Neural cell (in vitro differentiated cells): Measurements from ENCODE around the gene MOG. TPM values are rescaled to one million over a fixed set of nuclear protein-coding genes. Genes with fewer than 3 reads are reported as not detected.

Experiments
- H2AFZ ChIP-seq: fragments of 200-600, 300-800 bp; sonication (generic), shearing (Covaris generic); 2 replicates; pipeline ENCODE4 v1.6.0; 2014; ENCODE audit warnings: low read depth, mild to moderate bottlenecking, antibody characterized with exemption, low read length, moderate library complexity
- H3F3A ChIP-seq: fragments of 200-600 bp; shearing (Covaris generic); 2 replicates; pipeline ENCODE4 v1.6.1; 2016; ENCODE audit warnings: mild to moderate bottlenecking, moderate library complexity, mixed read lengths, antibody characterized with exemption, low read length; ENCODE audit not compliant: insufficient read depth, poor library complexity, severe bottlenecking
- H3K27ac ChIP-seq: fragments of 200-600, 300-800 bp; sonication (generic), shearing (Covaris generic); 2 replicates; pipeline ENCODE4 v1.5.1; 2014; ENCODE audit warnings: mild to moderate bottlenecking, low read length, moderate library complexity
- H3K27me3 ChIP-seq: fragments of 300-800, 200-600 bp; sonication (generic), shearing (Covaris generic); 2 replicates; pipeline ENCODE4 v1.6.0; 2014; ENCODE audit warnings: mild to moderate bottlenecking, low read depth, low read length, moderate library complexity; ENCODE audit not compliant: insufficient read depth
- H3K36me3 ChIP-seq: fragments of 300-800, 200-600 bp; sonication (generic), shearing (Covaris generic); 2 replicates; pipeline ENCODE4 v1.5.1; 2014; ENCODE audit warnings: mild to moderate bottlenecking, antibody characterized with exemption, low read length, moderate library complexity; ENCODE audit not compliant: insufficient read depth
- H3K4me2 ChIP-seq: fragments of 300-800, 200-600 bp; sonication (generic), shearing (Covaris generic); 2 replicates; pipeline ENCODE4 v1.6.0; 2014; ENCODE audit warnings: mild to moderate bottlenecking, low read length
- H3K4me3 ChIP-seq: fragments of 300-800, 200-600 bp; sonication (generic), shearing (Covaris generic); 2 replicates; pipeline ENCODE4 v1.5.1; 2014; ENCODE audit warnings: mild to moderate bottlenecking, low read length, moderate library complexity
- H3K79me2 ChIP-seq: fragments of 200-600 bp; shearing (Covaris generic); replicated peaks from 2 replicates; pipeline ENCODE4 v1.6.0; 2014; ENCODE audit warnings: mild to moderate bottlenecking, low read length, moderate library complexity; ENCODE audit not compliant: insufficient read depth
- H3K9ac ChIP-seq: fragments of 300-800, 200-600 bp; sonication (generic), shearing (Covaris generic); 2 replicates; pipeline ENCODE4 v1.6.1; 2016; ENCODE audit warnings: mild to moderate bottlenecking, low read length, mixed read lengths
- H3K9me2 ChIP-seq: fragments of 200-600 bp; shearing (Covaris generic); 2 replicates; pipeline ENCODE4 v1.6.1; 2016; ENCODE audit warnings: mild to moderate bottlenecking, low read length, mixed read lengths; ENCODE audit not compliant: insufficient read depth
- H3K9me3 ChIP-seq: fragments of 200-600, 300-800 bp; sonication (generic), shearing (Covaris generic); 2 replicates; pipeline ENCODE4 v1.6.1; 2016; ENCODE audit warnings: mild to moderate bottlenecking, mixed run types, low read length, moderate library complexity, mixed read lengths
- H4K20me1 ChIP-seq: fragments of 200-600 bp; shearing (Covaris generic); 2 replicates; pipeline ENCODE4 v1.6.1; 2016; ENCODE audit warnings: mild to moderate bottlenecking, mixed run types; ENCODE audit not compliant: insufficient read depth
- EP300 ChIP-seq: fragments of 450-650 bp; conservative IDR thresholded peaks from 2 replicates; pipeline ENCODE4 v1.6.1; 2014; ENCODE audit warnings: antibody characterized with exemption, mild to moderate bottlenecking, moderate library complexity; ENCODE audit not compliant: poor library complexity, severe bottlenecking
- EZH2 ChIP-seq: fragments of 200-600, 300-800 bp; shearing (Covaris generic), sonication (generic); IDR thresholded peaks from 2 replicates; pipeline ENCODE4 v1.6.1; 2014; ENCODE audit warnings: antibody characterized with exemption, low read length, borderline replicate concordance, mild to moderate bottlenecking; ENCODE audit not compliant: insufficient read depth, poor library complexity, severe bottlenecking
- MXI1 ChIP-seq: fragments of 450-650 bp; conservative IDR thresholded peaks from 2 replicates; pipeline ENCODE4 v1.6.1; 2014; ENCODE audit warnings: antibody characterized with exemption, mild to moderate bottlenecking; ENCODE audit not compliant: poor library complexity, severe bottlenecking
- POLR2AphosphoS5 ChIP-seq: IDR thresholded peaks from 2 replicates; pipeline ENCODE4 v1.6.1; 2012
- RAD21 ChIP-seq: fragments of 450-650 bp; conservative IDR thresholded peaks from 2 replicates; pipeline ENCODE4 v1.6.1; 2014; ENCODE audit warnings: antibody characterized with exemption, mild to moderate bottlenecking, moderate library complexity
- SMC3 ChIP-seq: fragments of 450-650 bp; conservative IDR thresholded peaks from 2 replicates; pipeline ENCODE4 v1.6.1; 2014; ENCODE audit warnings: antibody characterized with exemption, mild to moderate bottlenecking, moderate library complexity; ENCODE audit not compliant: poor library complexity
- polyA plus RNA-seq: library from polyadenylated mRNA; depleted of rRNA; stranded (reverse); fragments of >200 nt; gene quantifications from 2 replicates; pipeline ENCODE4 v1.2.3, GENCODE V29; 2014
- TF ChIP-seq, protein P1 (sequence below): IDR thresholded peaks from 2 replicates; pipeline ENCODE4 v1.6.1; 2012; ENCODE audit warnings: borderline replicate concordance
- TF ChIP-seq, protein P2 (sequence below): fragments of 450-650 bp; IDR thresholded peaks from 2 replicates; pipeline ENCODE4 v1.5.1; 2014; ENCODE audit warnings: antibody characterized with exemption, mild to moderate bottlenecking, moderate library complexity; ENCODE audit not compliant: poor library complexity, severe bottlenecking

Gene MOG
- polyA plus RNA-seq, 1 donor from 2014 or later: not detected

DNA sequence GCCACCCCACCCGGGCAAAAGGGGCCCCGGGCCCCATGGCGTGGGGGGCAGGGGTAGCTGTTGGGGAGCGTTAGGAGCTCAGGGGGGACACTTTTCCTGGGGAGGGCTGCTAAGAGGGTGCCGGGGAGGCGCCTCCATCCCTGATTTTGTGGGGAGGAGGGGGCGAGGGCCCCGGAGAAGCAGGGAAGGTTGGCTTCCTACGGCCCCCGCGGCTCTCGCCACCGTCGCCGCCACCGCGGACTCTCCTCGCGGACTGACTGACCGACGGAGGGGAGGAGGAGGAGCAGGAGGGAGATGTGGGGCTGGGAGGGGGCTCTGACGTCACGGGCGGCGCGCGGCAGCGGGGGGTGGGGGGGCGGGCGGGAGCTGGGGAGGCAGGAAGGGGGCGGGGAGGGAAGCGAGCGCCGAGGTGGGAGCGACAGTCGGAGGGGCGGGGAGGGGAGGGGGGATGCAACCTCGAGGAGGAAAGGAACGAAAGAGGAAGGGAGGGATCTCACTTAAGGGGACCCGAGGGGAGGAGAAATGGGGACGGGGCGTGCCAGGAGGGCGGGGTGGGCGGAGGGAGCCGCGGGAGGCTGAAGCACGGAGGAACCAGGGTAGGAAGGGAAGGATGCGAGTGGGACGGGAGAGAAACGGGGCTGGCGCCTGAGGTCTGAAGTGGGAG is 29.0 kb upstream of the MOG start:
- Histone ChIP-seq H3F3A (no peaks in the 10 kb centered on the region), H3K27ac (peak overlapping the region; percentile 90), H3K4me2 (peak overlapping the region; percentile 83), H3K27me3 (no peaks in the 10 kb centered on the region), H3K36me3 (peaks cover 5% of the 10 kb centered on the region), H3K4me3 (peak overlapping the region; percentile 69), H3K9me3 (no peaks in the 10 kb centered on the region), H3K79me2 (peaks cover 36% of the 10 kb centered on the region), H3K9me2 (no peaks in the 10 kb centered on the region), H3K9ac (peak overlapping the region; percentile 96), H2AFZ (no peak overlapping the region), H4K20me1 (no peaks in the 10 kb centered on the region)
- TF ChIP-seq, protein P1, sequence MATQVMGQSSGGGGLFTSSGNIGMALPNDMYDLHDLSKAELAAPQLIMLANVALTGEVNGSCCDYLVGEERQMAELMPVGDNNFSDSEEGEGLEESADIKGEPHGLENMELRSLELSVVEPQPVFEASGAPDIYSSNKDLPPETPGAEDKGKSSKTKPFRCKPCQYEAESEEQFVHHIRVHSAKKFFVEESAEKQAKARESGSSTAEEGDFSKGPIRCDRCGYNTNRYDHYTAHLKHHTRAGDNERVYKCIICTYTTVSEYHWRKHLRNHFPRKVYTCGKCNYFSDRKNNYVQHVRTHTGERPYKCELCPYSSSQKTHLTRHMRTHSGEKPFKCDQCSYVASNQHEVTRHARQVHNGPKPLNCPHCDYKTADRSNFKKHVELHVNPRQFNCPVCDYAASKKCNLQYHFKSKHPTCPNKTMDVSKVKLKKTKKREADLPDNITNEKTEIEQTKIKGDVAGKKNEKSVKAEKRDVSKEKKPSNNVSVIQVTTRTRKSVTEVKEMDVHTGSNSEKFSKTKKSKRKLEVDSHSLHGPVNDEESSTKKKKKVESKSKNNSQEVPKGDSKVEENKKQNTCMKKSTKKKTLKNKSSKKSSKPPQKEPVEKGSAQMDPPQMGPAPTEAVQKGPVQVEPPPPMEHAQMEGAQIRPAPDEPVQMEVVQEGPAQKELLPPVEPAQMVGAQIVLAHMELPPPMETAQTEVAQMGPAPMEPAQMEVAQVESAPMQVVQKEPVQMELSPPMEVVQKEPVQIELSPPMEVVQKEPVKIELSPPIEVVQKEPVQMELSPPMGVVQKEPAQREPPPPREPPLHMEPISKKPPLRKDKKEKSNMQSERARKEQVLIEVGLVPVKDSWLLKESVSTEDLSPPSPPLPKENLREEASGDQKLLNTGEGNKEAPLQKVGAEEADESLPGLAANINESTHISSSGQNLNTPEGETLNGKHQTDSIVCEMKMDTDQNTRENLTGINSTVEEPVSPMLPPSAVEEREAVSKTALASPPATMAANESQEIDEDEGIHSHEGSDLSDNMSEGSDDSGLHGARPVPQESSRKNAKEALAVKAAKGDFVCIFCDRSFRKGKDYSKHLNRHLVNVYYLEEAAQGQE: no peak
- peak; percentile 74 for TF ChIP-seq POLR2AphosphoS5

DNA sequence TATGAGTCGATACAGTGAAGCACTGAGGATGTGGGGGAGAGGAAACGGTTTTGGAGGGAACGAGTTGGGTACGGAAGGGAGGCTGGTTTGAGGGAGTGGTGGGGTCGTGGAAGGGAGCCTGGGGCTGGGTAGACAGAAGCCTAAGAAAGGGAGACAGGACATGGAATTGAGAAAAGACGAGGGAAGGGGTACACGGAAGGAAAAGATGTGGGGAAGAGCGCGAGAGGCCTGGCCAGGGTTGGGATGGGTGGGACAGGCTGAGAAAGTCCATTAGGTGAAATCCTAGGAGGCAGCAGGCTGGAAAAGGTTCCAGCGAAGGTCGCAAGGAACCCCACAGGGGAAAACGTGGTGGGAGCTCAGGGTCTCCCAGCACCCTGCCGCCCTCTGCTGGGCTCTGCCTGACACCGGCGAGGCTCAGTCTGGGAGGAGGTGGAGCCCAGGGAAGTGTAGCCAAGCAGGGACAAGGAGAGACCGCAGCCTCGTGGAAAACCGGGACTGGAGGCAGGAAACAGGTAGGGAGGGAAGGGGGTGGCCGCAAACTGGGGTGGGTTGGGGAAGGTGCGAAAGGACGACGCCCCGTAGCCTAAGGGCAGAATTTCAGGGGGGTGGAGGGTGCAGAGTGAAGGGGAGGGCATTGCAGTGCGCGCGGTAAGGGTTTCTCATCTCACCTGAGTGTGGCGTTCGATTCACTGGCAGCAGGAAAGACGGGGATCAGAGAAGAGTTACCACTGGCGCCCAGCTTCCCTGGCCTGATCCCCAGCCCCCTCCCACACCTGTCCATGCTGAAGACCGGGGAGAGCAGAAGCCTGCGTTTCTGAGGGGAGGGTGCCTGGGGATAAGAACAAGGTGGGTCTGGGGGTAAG is 28.2 kb upstream of the MOG start:
- H3K27me3 ChIP-seq: no peaks in the 10 kb centered on the region
- no peaks in the 10 kb centered on the region for H3K9me2 ChIP-seq
- peak; percentile 80 for TF ChIP-seq SMC3
- TF ChIP-seq, protein P2, sequence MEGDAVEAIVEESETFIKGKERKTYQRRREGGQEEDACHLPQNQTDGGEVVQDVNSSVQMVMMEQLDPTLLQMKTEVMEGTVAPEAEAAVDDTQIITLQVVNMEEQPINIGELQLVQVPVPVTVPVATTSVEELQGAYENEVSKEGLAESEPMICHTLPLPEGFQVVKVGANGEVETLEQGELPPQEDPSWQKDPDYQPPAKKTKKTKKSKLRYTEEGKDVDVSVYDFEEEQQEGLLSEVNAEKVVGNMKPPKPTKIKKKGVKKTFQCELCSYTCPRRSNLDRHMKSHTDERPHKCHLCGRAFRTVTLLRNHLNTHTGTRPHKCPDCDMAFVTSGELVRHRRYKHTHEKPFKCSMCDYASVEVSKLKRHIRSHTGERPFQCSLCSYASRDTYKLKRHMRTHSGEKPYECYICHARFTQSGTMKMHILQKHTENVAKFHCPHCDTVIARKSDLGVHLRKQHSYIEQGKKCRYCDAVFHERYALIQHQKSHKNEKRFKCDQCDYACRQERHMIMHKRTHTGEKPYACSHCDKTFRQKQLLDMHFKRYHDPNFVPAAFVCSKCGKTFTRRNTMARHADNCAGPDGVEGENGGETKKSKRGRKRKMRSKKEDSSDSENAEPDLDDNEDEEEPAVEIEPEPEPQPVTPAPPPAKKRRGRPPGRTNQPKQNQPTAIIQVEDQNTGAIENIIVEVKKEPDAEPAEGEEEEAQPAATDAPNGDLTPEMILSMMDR: peak; percentile 80
- no peak for TF ChIP-seq EP300
- TF ChIP-seq RAD21: peak; percentile 79
- TF ChIP-seq EZH2: no peak
- peak; percentile 58 for TF ChIP-seq POLR2AphosphoS5
- peak; percentile 86 for TF ChIP-seq MXI1
- H3F3A ChIP-seq: no peaks in the 10 kb centered on the region
- no peaks in the 10 kb centered on the region for H4K20me1 ChIP-seq
- peaks cover 2% of the 10 kb centered on the region for H3K36me3 ChIP-seq
- H3K79me2 ChIP-seq: peaks cover 29% of the 10 kb centered on the region
- H3K27ac ChIP-seq: peak overlapping the region; percentile 90
- no peak overlapping the region for H2AFZ ChIP-seq
- no peaks in the 10 kb centered on the region for H3K9me3 ChIP-seq
- peak overlapping the region; percentile 88 for H3K9ac ChIP-seq
- peak overlapping the region; percentile 69 for H3K4me3 ChIP-seq
- peak overlapping the region; percentile 99 for H3K4me2 ChIP-seq
